HEK293T (cell line): Measurements from ENCODE around the gene CIB2.

Experiments used
- CTCF ChIA-PET: fragments of 350-600 bp; formaldehyde crosslinking; extraction: SDS; loops from one replicate; lab custom pipeline; 2021; ENCODE audit warnings: antibody characterized with exemption, inconsistent platforms; lab: Yijun Ruan, JAX
- POLR2A ChIA-PET: fragments of 350-600 bp; formaldehyde crosslinking; extraction: SDS; loops from one replicate; lab custom pipeline; 2020; ENCODE audit warnings: antibody characterized with exemption, inconsistent platforms; lab: Yijun Ruan, JAX
- DNase-seq: peaks from one replicate; pipeline ENCODE4 v3.0.0; 2012; ENCODE audit warnings: mixed read lengths; ENCODE audit errors: extremely low spot score
- ARNT ChIP-seq: fragments of 450-650 bp; IDR thresholded peaks from 2 replicates; pipeline ENCODE4 v1.6.1; 2017; ENCODE audit warnings: mild to moderate bottlenecking
- BHLHE40 ChIP-seq: fragments of 450-650 bp; IDR thresholded peaks from 2 replicates; pipeline ENCODE4 v1.6.1; 2016; ENCODE audit warnings: mild to moderate bottlenecking, moderate library complexity, borderline replicate concordance
- CTBP1 ChIP-seq: fragments of 450-650 bp; IDR thresholded peaks from 2 replicates; pipeline ENCODE4 v1.6.1; 2016; ENCODE audit warnings: borderline replicate concordance
- ELF4 ChIP-seq: fragments of 450-650 bp; IDR thresholded peaks from 2 replicates; pipeline ENCODE4 v1.6.1; 2017; ENCODE audit warnings: antibody characterized with exemption
- FOXA1 ChIP-seq: fragments of 450-650 bp; IDR thresholded peaks from 2 replicates; pipeline ENCODE4 v1.6.1; 2016; ENCODE audit warnings: mild to moderate bottlenecking
- FOXK2 ChIP-seq: fragments of 450-650 bp; IDR thresholded peaks from 2 replicates; pipeline ENCODE4 v1.6.1; 2016; ENCODE audit warnings: mild to moderate bottlenecking
- FOXM1 ChIP-seq: fragments of 450-650 bp; IDR thresholded peaks from 2 replicates; pipeline ENCODE4 v1.6.1; 2017; ENCODE audit warnings: mild to moderate bottlenecking, borderline replicate concordance
- HDGF ChIP-seq: fragments of 450-650 bp; IDR thresholded peaks from 2 replicates; pipeline ENCODE4 v1.6.1; 2017; ENCODE audit warnings: antibody characterized with exemption, borderline replicate concordance
- L3MBTL2 ChIP-seq: fragments of 450-650 bp; conservative IDR thresholded peaks from 2 replicates; pipeline ENCODE4 v1.6.1; 2016; ENCODE audit warnings: mild to moderate bottlenecking
- LEF1 ChIP-seq: fragments of 450-650 bp; IDR thresholded peaks from 2 replicates; pipeline ENCODE4 v1.6.1; 2017; ENCODE audit warnings: mild to moderate bottlenecking, borderline replicate concordance
- NFRKB ChIP-seq: fragments of 450-650 bp; IDR thresholded peaks from 2 replicates; pipeline ENCODE4 v1.6.1; 2016; ENCODE audit warnings: mild to moderate bottlenecking, moderate library complexity
- PKNOX1 ChIP-seq: fragments of 450-650 bp; IDR thresholded peaks from 2 replicates; pipeline ENCODE4 v1.6.1; 2016
- SP1 ChIP-seq: fragments of 450-650 bp; IDR thresholded peaks from 2 replicates; pipeline ENCODE4 v1.6.1; 2017
- SUZ12 ChIP-seq: fragments of 450-650 bp; IDR thresholded peaks from 2 replicates; pipeline ENCODE4 v1.6.1; 2016; ENCODE audit warnings: mild to moderate bottlenecking
- TARDBP ChIP-seq: fragments of 450-650 bp; IDR thresholded peaks from 2 replicates; pipeline ENCODE4 v1.6.1; 2016
- ZNF384 ChIP-seq: fragments of 450-650 bp; IDR thresholded peaks from 2 replicates; pipeline ENCODE4 v1.6.1; 2016

CIB2 gene

GRCh38 chr15:78085928-78086327 is 45.3 kb downstream of the CIB2 start:
- no peak for DNase-seq
- POLR2A ChIA-PET = no interaction called here
- CTCF ChIA-PET = no interaction called here
- no peak for TF ChIP-seq FOXM1
- TF ChIP-seq HDGF = no peak
- TF ChIP-seq FOXK2 = no peak
- no peak for TF ChIP-seq ARNT
- no peak for TF ChIP-seq CTBP1
- no peak for TF ChIP-seq ELF4
- TF ChIP-seq NFRKB = no peak
- no peak for TF ChIP-seq FOXA1
- TF ChIP-seq L3MBTL2 = no peak
- no peak for TF ChIP-seq BHLHE40
- no peak for TF ChIP-seq TARDBP
- no peak for TF ChIP-seq SUZ12
- no peak for TF ChIP-seq SP1
- TF ChIP-seq LEF1 = no peak
- no peak for TF ChIP-seq PKNOX1
- TF ChIP-seq ZNF384 = no peak

- CTCF ChIA-PET = interaction anchor here (0.8 kb wide), 1 partner anchor 17 kb away, joined by 3 read pairs; no protein-coding TSS in a partner anchor
- no peak for DNase-seq
- POLR2A ChIA-PET = no interaction called here
- no peak for TF ChIP-seq ZNF384
- no peak for TF ChIP-seq NFRKB
- no peak for TF ChIP-seq SP1
- TF ChIP-seq HDGF = no peak
- no peak for TF ChIP-seq FOXK2
- no peak for TF ChIP-seq LEF1
- no peak for TF ChIP-seq BHLHE40
- no peak for TF ChIP-seq PKNOX1
- TF ChIP-seq SUZ12 = no peak
- TF ChIP-seq FOXA1 = no peak
- no peak for TF ChIP-seq ARNT
- TF ChIP-seq ELF4 = no peak
- TF ChIP-seq CTBP1 = no peak
Observed at GRCh38 chr15:78084449-78084750, 46.8 kb downstream of the CIB2 start.

- TF ChIP-seq PKNOX1 = no peak
- no peak for TF ChIP-seq CTBP1
- no peak for TF ChIP-seq SP1
- no peak for TF ChIP-seq LEF1
- TF ChIP-seq FOXA1 = no peak
- no peak for TF ChIP-seq FOXM1
- TF ChIP-seq HDGF = no peak
- no peak for TF ChIP-seq FOXK2
- no peak for TF ChIP-seq ARNT
- TF ChIP-seq ZNF384 = no peak
- TF ChIP-seq L3MBTL2 = no peak
- TF ChIP-seq TARDBP = no peak
- ChIA-PET POLR2A (no interaction called here), CTCF (interaction anchor here (0.7 to 0.8 kb wide), 3 partner anchors 18 to 91 kb away, joined by 3 to 4 read pairs (median 4); no protein-coding TSS in a partner anchor)
- no peak for DNase-seq
Observed at GRCh38 chr15:78083687-78084448, 47.4 kb downstream of the CIB2 start.

GRCh38 chr15:78083186-78083585 is 48.1 kb downstream of the CIB2 start:
- ChIA-PET CTCF (interaction anchor here (0.6 to 0.8 kb wide), 3 partner anchors 14 to 90 kb away, joined by 3 to 4 read pairs (median 4); no protein-coding TSS in a partner anchor), POLR2A (no interaction called here)
- no peak for DNase-seq
- TF ChIP-seq L3MBTL2 (no peak), ZNF384 (no peak), FOXK2 (no peak), CTBP1 (no peak), FOXA1 (no peak), SUZ12 (no peak), ELF4 (no peak), NFRKB (no peak), TARDBP (no peak)

GRCh38 chr15:78082743-78083110 is 48.5 kb downstream of the CIB2 start:
- ChIA-PET CTCF (interaction anchor here (0.6 to 1.9 kb wide), 4 partner anchors 15 to 83 kb away, joined by 3 to 6 read pairs (median 4); no protein-coding TSS in a partner anchor), POLR2A (interaction anchor here (0.6 kb wide), 1 partner anchor 217 kb away, joined by 3 read pairs; the partner anchor contains the start of gene SKIC8)
- TF ChIP-seq TARDBP (no peak), ZNF384 (no peak), FOXK2 (no peak), FOXM1 (no peak)
- DNase-seq = no peak

- ChIA-PET POLR2A (interaction anchor here (0.6 to 0.9 kb wide), 2 partner anchors 217 to 458 kb away, joined by 3 to 4 read pairs; partner anchors contain the start of genes PSMA4 and SKIC8), CTCF (interaction anchor here (0.6 to 1.9 kb wide), 2 partner anchors 21 to 69 kb away, joined by 4 to 6 read pairs; no protein-coding TSS in a partner anchor)
- no peak for TF ChIP-seq HDGF
- no peak for TF ChIP-seq PKNOX1
- no peak for TF ChIP-seq CTBP1
- no peak for TF ChIP-seq BHLHE40
- no peak for TF ChIP-seq SP1
- TF ChIP-seq ARNT = no peak
- no peak for TF ChIP-seq NFRKB
- TF ChIP-seq L3MBTL2 = no peak
- no peak for TF ChIP-seq SUZ12
- no peak for TF ChIP-seq ZNF384
- no peak for TF ChIP-seq FOXK2
- no peak for TF ChIP-seq FOXA1
- no peak for TF ChIP-seq FOXM1
- TF ChIP-seq ELF4 = no peak
- no peak for TF ChIP-seq TARDBP
- no peak for TF ChIP-seq LEF1
- no peak for DNase-seq
Observed at GRCh38 chr15:78082106-78082742, 49.0 kb downstream of the CIB2 start.
